H1 (cell line): Measurements from ENCODE around the gene NDUFA7. TPM values are rescaled to one million over a fixed set of nuclear protein-coding genes. Genes with fewer than 3 reads are reported as not detected.

ENCODE experiments used
- KDM1A ChIP-seq: fragments of 200-600, 300-600 bp; sonication (generic); IDR thresholded peaks from 2 replicates; pipeline ENCODE4 v1.7.1; 2016; ENCODE audit warnings: mild to moderate bottlenecking, low read length, borderline replicate concordance
- SAP30 ChIP-seq: fragments of 300-600 bp; sonication (generic); IDR thresholded peaks from 2 replicates; pipeline ENCODE4 v1.7.1; 2012; ENCODE audit warnings: low read length, moderate library complexity, mild to moderate bottlenecking, inconsistent platforms; ENCODE audit not compliant: insufficient read depth, insufficient replicate concordance
- polyA plus RNA-seq, 7 experiments: library from polyadenylated mRNA; depleted of rRNA in 3 of 7; stranded (reverse) in 5 of 7; unstranded in 2 of 7; fragments of >200 nt in 5 of 7; fragments of 200-250 nt in 2 of 7; gene quantifications; 1 replicate in 5 of 7; 2 replicates in 1 of 7; 4 replicates in 1 of 7; pipeline versions ENCODE4 v1.2.1 to v1.2.3, GENCODE V29; 2011 to 2013; ENCODE audit warnings: missing spikeins in 2 of 7, mixed read lengths in 2 of 7
- total RNA-seq: library from RNA; stranded (reverse); fragmentation: NEBNext Ultra II Directional; extraction: Animal tissue kit (Norgen Biotek cat#: 25700); gene quantifications from 2 replicates; pipeline ENCODE4 v1.2.1, GENCODE V29; 2021
- TF ChIP-seq, protein P1 (sequence below): fragments of 300-600 bp; sonication (generic); IDR thresholded peaks from 2 replicates; pipeline ENCODE4 v1.7.1; 2012; ENCODE audit warnings: low read length, moderate library complexity, mild to moderate bottlenecking, inconsistent platforms; ENCODE audit not compliant: insufficient replicate concordance

Gene NDUFA7
- total and polyA plus RNA-seq, 2 of the 8 experiments (the other 6 are each of a cell fraction or from before 2014, with no cell fraction given): 54.4 to 286 TPM

DNA sequence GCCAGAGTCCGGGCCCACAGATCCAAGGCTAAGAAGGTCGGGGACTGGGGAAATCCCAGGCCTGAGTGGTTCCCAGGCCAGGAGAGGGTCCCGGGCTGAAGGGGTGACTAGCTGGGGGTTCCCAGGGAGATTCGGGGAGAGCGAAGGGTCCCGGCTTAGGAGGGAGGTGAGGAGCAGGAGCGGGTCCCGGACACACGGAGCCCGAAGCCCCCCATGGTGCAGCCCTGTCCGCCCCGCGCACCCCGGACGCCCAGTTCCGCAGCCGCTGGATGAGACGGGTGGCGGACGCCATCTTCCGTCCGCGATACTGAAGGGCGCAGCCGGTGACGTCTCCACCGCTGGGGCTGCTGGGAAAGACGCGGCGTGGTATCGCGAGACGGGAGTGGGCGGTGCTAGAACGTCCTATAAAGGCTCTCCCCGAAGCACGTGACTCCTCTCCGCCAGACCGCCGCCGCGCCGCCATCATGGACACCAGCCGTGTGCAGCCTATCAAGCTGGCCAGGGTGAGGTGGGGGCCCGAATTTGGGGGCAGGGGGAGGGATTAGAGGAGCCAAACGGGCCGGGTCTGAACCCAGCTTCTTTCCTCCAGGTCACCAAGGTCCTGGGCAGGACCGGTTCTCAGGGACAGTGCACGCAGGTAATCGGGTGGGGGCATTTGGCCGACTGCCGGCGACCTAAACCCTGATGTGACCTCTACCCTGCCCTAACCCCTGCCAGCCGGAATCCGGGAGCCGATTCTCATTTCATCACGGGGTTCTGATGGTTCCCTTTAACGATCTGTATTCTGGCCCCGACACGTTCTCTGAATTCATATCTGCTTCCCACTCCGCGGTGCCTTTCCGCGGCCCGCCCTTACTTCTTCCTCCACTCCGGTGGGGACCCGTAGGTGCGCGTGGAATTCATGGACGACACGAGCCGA is at the start of gene NDUFA7, which contains the start of gene RPS28 (continued):
- TF ChIP-seq, protein P1, sequence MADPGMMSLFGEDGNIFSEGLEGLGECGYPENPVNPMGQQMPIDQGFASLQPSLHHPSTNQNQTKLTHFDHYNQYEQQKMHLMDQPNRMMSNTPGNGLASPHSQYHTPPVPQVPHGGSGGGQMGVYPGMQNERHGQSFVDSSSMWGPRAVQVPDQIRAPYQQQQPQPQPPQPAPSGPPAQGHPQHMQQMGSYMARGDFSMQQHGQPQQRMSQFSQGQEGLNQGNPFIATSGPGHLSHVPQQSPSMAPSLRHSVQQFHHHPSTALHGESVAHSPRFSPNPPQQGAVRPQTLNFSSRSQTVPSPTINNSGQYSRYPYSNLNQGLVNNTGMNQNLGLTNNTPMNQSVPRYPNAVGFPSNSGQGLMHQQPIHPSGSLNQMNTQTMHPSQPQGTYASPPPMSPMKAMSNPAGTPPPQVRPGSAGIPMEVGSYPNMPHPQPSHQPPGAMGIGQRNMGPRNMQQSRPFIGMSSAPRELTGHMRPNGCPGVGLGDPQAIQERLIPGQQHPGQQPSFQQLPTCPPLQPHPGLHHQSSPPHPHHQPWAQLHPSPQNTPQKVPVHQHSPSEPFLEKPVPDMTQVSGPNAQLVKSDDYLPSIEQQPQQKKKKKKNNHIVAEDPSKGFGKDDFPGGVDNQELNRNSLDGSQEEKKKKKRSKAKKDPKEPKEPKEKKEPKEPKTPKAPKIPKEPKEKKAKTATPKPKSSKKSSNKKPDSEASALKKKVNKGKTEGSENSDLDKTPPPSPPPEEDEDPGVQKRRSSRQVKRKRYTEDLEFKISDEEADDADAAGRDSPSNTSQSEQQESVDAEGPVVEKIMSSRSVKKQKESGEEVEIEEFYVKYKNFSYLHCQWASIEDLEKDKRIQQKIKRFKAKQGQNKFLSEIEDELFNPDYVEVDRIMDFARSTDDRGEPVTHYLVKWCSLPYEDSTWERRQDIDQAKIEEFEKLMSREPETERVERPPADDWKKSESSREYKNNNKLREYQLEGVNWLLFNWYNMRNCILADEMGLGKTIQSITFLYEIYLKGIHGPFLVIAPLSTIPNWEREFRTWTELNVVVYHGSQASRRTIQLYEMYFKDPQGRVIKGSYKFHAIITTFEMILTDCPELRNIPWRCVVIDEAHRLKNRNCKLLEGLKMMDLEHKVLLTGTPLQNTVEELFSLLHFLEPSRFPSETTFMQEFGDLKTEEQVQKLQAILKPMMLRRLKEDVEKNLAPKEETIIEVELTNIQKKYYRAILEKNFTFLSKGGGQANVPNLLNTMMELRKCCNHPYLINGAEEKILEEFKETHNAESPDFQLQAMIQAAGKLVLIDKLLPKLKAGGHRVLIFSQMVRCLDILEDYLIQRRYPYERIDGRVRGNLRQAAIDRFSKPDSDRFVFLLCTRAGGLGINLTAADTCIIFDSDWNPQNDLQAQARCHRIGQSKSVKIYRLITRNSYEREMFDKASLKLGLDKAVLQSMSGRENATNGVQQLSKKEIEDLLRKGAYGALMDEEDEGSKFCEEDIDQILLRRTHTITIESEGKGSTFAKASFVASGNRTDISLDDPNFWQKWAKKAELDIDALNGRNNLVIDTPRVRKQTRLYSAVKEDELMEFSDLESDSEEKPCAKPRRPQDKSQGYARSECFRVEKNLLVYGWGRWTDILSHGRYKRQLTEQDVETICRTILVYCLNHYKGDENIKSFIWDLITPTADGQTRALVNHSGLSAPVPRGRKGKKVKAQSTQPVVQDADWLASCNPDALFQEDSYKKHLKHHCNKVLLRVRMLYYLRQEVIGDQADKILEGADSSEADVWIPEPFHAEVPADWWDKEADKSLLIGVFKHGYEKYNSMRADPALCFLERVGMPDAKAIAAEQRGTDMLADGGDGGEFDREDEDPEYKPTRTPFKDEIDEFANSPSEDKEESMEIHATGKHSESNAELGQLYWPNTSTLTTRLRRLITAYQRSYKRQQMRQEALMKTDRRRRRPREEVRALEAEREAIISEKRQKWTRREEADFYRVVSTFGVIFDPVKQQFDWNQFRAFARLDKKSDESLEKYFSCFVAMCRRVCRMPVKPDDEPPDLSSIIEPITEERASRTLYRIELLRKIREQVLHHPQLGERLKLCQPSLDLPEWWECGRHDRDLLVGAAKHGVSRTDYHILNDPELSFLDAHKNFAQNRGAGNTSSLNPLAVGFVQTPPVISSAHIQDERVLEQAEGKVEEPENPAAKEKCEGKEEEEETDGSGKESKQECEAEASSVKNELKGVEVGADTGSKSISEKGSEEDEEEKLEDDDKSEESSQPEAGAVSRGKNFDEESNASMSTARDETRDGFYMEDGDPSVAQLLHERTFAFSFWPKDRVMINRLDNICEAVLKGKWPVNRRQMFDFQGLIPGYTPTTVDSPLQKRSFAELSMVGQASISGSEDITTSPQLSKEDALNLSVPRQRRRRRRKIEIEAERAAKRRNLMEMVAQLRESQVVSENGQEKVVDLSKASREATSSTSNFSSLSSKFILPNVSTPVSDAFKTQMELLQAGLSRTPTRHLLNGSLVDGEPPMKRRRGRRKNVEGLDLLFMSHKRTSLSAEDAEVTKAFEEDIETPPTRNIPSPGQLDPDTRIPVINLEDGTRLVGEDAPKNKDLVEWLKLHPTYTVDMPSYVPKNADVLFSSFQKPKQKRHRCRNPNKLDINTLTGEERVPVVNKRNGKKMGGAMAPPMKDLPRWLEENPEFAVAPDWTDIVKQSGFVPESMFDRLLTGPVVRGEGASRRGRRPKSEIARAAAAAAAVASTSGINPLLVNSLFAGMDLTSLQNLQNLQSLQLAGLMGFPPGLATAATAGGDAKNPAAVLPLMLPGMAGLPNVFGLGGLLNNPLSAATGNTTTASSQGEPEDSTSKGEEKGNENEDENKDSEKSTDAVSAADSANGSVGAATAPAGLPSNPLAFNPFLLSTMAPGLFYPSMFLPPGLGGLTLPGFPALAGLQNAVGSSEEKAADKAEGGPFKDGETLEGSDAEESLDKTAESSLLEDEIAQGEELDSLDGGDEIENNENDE: no peak
- TF ChIP-seq KDM1A (no peak), SAP30 (no peak)
